ENCODE data around the gene NHSL1. TPM values are rescaled to one million over a fixed set of nuclear protein-coding genes. Genes with fewer than 3 reads are reported as not detected.
A peak's percentile ranks its signal among the peaks of the same experiment; 100 is the strongest.

Gene NHSL1
- total and polyA plus RNA-seq, 9 of the 15 experiments (the other 6 are each of a cell fraction or from before 2014, with no cell fraction given) = 0.09 to 0.20 TPM; not detected in 7

DNA sequence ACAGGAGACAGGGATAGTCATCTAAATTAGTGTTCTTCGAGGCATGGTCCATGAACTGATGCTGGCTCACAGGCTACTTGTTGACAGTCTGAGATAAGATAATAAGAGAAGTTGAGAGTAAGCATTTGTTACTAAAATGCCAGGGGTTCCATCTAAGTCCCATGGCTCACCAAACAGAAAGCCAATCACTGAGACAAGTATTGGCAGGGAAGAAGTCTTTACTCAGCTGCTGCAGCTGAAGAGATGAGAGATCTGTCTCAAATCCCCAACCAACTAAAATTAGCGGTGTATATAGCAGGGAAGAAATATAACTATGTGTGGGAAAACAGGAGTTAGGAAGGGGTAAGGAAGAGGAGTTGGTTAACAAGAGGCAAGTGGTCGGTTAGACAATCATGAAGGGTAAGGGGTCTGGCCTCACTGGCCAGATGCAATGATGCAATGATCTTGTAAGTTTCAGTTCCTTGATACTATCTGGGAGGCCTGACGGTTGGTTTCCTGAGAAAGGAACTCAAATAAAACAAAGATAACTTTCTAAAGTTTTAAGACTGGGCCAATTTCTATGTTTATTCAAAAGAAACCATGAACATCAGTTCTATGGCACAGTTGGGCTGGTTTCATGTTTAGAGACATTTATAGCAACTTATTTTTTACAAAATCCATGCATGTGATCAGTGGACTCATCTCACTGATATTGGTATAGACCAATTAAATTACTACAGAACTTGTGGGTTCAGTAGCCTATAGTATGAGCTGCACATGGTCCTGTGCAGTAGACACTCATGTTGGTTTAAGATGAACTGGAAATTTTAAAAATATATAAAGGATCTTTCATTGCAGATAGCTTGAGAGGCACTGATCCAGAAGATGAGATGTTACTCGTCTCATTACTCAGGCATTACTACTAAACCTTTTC lies 105.2 kb downstream of the NHSL1 start (continued):
- TF ChIP-seq POLR2H (tag; IDR thresholded peaks at IDR 0.05; ENCODE audit: low read depth) (peak; percentile 67), ARID1B (IDR thresholded peaks at IDR 0.05) (peak; percentile 44; the same call in 1 of the 2 replicates), NFIC (IDR thresholded peaks at IDR 0.05) (no peak), STAG1 (CRISPR knock-in tag; IDR thresholded peaks at IDR 0.05; ENCODE audit: borderline replicate concordance) (no peak), MEIS2 (IDR thresholded peaks at IDR 0.05; ENCODE audit: partially characterized antibody) (peak; percentile 52), SRSF9 (IDR thresholded peaks at IDR 0.05; ENCODE audit: borderline replicate concordance, low read depth, low read length) (no peak), ZNF324 (CRISPR knock-in tag; IDR thresholded peaks at IDR 0.05) (no peak), BCL6 (CRISPR knock-in tag; IDR thresholded peaks at IDR 0.05) (no peak), ZNF644 (tag; IDR thresholded peaks at IDR 0.05; ENCODE audit: low read depth) (no peak), ATF1 (CRISPR knock-in tag; IDR thresholded peaks at IDR 0.05) (no peak), ATF1 (tag; IDR thresholded peaks at IDR 0.05) (no peak; the same call in 1 of the 2 replicates), RB1 (IDR thresholded peaks at IDR 0.05; ENCODE audit: low read depth) (no peak), ELF2 (CRISPR knock-in tag; IDR thresholded peaks at IDR 0.05) (0 out of 2 replicates have a peak, but pooled peaks have one; percentile 15), COPS2 (conservative IDR thresholded peaks at IDR 0.05) (no peak), ZNF586 (CRISPR knock-in tag; conservative IDR thresholded peaks at IDR 0.05) (no peak), TEAD2 (tag; IDR thresholded peaks at IDR 0.05) (no peak)
- TF ChIP-seq, protein P1, sequence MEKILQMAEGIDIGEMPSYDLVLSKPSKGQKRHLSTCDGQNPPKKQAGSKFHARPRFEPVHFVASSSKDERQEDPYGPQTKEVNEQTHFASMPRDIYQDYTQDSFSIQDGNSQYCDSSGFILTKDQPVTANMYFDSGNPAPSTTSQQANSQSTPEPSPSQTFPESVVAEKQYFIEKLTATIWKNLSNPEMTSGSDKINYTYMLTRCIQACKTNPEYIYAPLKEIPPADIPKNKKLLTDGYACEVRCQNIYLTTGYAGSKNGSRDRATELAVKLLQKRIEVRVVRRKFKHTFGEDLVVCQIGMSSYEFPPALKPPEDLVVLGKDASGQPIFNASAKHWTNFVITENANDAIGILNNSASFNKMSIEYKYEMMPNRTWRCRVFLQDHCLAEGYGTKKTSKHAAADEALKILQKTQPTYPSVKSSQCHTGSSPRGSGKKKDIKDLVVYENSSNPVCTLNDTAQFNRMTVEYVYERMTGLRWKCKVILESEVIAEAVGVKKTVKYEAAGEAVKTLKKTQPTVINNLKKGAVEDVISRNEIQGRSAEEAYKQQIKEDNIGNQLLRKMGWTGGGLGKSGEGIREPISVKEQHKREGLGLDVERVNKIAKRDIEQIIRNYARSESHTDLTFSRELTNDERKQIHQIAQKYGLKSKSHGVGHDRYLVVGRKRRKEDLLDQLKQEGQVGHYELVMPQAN (IDR thresholded peaks at IDR 0.05; ENCODE audit: borderline replicate concordance) = no peak
- TF ChIP-seq, protein P2, sequence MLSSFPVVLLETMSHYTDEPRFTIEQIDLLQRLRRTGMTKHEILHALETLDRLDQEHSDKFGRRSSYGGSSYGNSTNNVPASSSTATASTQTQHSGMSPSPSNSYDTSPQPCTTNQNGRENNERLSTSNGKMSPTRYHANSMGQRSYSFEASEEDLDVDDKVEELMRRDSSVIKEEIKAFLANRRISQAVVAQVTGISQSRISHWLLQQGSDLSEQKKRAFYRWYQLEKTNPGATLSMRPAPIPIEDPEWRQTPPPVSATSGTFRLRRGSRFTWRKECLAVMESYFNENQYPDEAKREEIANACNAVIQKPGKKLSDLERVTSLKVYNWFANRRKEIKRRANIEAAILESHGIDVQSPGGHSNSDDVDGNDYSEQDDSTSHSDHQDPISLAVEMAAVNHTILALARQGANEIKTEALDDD (IDR thresholded peaks at IDR 0.05) = peak; percentile 51; the same call in 1 of the 2 replicates
- TF ChIP-seq, protein P3, sequence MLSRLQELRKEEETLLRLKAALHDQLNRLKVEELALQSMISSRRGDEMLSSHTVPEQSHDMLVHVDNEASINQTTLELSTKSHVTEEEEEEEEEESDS (CRISPR knock-in tag; IDR thresholded peaks at IDR 0.05) = no peak
- TF ChIP-seq, protein P4, sequence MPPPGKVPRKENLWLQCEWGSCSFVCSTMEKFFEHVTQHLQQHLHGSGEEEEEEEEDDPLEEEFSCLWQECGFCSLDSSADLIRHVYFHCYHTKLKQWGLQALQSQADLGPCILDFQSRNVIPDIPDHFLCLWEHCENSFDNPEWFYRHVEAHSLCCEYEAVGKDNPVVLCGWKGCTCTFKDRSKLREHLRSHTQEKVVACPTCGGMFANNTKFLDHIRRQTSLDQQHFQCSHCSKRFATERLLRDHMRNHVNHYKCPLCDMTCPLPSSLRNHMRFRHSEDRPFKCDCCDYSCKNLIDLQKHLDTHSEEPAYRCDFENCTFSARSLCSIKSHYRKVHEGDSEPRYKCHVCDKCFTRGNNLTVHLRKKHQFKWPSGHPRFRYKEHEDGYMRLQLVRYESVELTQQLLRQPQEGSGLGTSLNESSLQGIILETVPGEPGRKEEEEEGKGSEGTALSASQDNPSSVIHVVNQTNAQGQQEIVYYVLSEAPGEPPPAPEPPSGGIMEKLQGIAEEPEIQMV (tag; conservative IDR thresholded peaks at IDR 0.05; ENCODE audit: low read depth) = no peak
- TF ChIP-seq, protein P5, sequence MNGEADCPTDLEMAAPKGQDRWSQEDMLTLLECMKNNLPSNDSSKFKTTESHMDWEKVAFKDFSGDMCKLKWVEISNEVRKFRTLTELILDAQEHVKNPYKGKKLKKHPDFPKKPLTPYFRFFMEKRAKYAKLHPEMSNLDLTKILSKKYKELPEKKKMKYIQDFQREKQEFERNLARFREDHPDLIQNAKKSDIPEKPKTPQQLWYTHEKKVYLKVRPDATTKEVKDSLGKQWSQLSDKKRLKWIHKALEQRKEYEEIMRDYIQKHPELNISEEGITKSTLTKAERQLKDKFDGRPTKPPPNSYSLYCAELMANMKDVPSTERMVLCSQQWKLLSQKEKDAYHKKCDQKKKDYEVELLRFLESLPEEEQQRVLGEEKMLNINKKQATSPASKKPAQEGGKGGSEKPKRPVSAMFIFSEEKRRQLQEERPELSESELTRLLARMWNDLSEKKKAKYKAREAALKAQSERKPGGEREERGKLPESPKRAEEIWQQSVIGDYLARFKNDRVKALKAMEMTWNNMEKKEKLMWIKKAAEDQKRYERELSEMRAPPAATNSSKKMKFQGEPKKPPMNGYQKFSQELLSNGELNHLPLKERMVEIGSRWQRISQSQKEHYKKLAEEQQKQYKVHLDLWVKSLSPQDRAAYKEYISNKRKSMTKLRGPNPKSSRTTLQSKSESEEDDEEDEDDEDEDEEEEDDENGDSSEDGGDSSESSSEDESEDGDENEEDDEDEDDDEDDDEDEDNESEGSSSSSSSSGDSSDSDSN (IDR thresholded peaks at IDR 0.05; ENCODE audit: borderline replicate concordance in 1 of 2, low read depth in 2 of 2, low read length in 2 of 2) = no peak

Data from K562 (cell line).